Body of pancreas (tissue), 4 donors: ENCODE measurements around the gene CSF2. TPM values are rescaled to one million over a fixed set of nuclear protein-coding genes. Genes with fewer than 3 reads are reported as not detected.

Source experiments
- ATAC-seq: fragments of 150-250 bp; one replicate; pipeline ENCODE4 v1.9.1; 2016
- DNase-seq, 4 donors: peaks; one replicate each; pipeline ENCODE4 v3.0.0-alpha.2; 2019
- H3K27ac ChIP-seq, 4 donors: fragments of 200-600 bp; sonication (generic); 1 replicate in 3 of 4; 2 replicates in 1 of 4; pipeline versions ENCODE4 v1.5.1 to v1.6.1; 2016 to 2019; ENCODE audit warnings: mild to moderate bottlenecking in 1 of 4, mixed read lengths in 1 of 4, moderate library complexity in 1 of 4
- H3K27me3 ChIP-seq, 2 donors: fragments of 200-600 bp; sonication (generic); one replicate each; pipeline ENCODE4 v1.6.0; 2016; ENCODE audit warnings: mild to moderate bottlenecking in 1 of 2
- H3K36me3 ChIP-seq, 2 donors: fragments of 200-600 bp; sonication (generic); replicated peaks in 1 of 2; 2 replicates each; pipeline ENCODE4 v1.5.1; 2016; ENCODE audit warnings: low read depth in 2 of 2; ENCODE audit not compliant: insufficient read depth in 1 of 2
- H3K4me1 ChIP-seq: fragments of 200-600 bp; sonication (generic); one replicate; pipeline ENCODE4 v1.6.0; 2016
- H3K4me3 ChIP-seq, 2 donors: fragments of 200-600 bp; sonication (generic); 1 replicate in 1 of 2; 2 replicates in 1 of 2; pipeline ENCODE4 v1.5.1; 2016 to 2019
- H3K9me3 ChIP-seq, 3 donors: fragments of 200-600 bp; sonication (generic); 1 replicate in 2 of 3; 2 replicates in 1 of 3; pipeline ENCODE4 v1.5.1; 2016
- CTCF ChIP-seq, 7 experiments: fragments of 450-650 bp in 4 of 7; fragments of 200-600 bp in 3 of 7; sonication (generic) in 3 of 7; IDR thresholded peaks; one replicate each; pipeline ENCODE4 v1.5.1; 2016 to 2019; ENCODE audit warnings: antibody characterized with exemption in 7 of 7
- POLR2A ChIP-seq, 3 donors: fragments of 450-650 bp; IDR thresholded peaks; one replicate each; pipeline ENCODE4 v1.6.1; 2016; ENCODE audit warnings: antibody characterized with exemption in 3 of 3, mild to moderate bottlenecking in 2 of 3
- WGBS, 2 donors: methylation state at CpG; one replicate each; pipeline ENCODE4 v1.1.5; 2017; 5-methylcytosine and 5-hydroxymethylcytosine counted together
- intact Hi-C: fragments of 100-400 bp; cut with DNase I; formaldehyde crosslinking; loops from one replicate; pipeline ENCODE4 v1.15.1; 2023
- total RNA-seq, 2 donors: library from RNA; depleted of rRNA; stranded (reverse); fragments of >200 nt; gene quantifications; one replicate each; pipeline ENCODE4 v1.1.0, GENCODE V29; 2016

Gene CSF2
- total RNA-seq, 2 donors from 2014 or later, result not detected

DNA sequence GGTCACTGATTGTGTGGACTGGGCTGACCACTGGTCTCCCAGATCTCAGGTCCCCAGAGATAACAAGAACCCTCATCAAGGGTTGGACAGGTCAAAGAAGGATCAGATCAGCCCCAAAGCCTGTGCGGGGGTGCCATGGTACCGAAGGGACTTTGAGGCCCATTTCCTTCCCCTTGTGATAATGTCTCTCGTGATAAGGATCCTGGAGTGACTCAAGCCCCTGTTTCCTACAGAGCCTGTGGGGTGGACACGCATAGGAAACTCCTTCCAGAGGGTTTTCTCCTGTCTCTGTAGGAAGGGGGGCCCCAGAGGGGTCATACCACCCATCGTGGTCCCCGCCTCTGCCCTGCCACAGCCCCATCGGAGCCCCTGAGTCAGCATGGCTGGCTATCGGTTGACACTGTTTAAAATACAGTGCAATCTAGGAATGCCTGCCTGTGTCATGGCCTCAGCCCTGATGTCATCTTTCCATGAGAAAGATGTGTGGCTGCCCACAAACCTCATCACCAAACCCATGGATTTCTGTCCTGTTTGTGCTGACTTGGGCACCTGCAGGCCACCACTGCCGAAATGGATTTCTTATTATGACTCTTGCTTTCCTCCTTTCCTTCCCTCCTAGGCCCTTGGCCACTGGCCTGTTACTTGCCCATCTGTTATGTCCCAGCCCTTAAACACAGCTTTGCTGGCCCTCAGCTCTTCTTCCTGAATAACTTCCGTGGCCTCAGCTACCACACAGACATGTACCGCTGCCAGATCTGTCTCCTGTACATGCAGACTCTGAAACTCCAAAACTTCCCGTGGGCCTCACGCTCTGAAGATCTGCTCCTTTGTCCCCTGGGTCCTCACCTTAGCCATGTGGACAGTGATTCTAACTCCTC, 2.9 kb upstream of the CSF2 start:
- H3K36me3 ChIP-seq, result no peaks in the 10 kb centered on the region
- TF ChIP-seq CTCF (IDR thresholded peaks at IDR 0.05) (no peak), POLR2A (IDR thresholded peaks at IDR 0.05) (no peak)
- H3K9me3 ChIP-seq, result no peaks in the 10 kb centered on the region
- no peaks in the 10 kb centered on the region for H3K27me3 ChIP-seq
- intact Hi-C loops, result no loop called here
- peaks cover 8% of the 10 kb centered on the region for H3K4me1 ChIP-seq
- no peak overlapping the region for H3K4me3 ChIP-seq
- ATAC-seq (no peak), DNase-seq (no peak)
- 73 to 85% methylated on average over 13 of the region's 13 CpGs for WGBS, 2 donors
- no peak overlapping the region for H3K27ac ChIP-seq

DNA sequence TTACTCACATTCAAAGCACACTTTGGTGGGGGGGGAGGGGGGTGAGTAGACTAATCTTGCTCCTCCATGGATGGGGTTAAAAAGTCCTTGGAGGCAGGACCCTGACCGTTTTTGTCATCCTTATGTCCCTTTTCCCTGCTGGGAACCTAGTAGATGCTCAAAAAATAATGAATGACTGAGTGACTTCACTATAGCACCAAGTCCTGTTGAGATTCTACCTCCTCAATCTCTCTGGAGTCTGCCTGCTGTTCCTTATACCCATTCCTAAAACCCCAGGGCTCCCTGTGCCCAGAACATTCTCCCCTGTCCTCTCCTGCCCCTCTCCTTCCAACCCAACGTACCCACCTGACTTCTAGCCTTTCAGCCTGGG, 2.3 kb upstream of the CSF2 start:
- DNase-seq (no peak), ATAC-seq (no peak)
- intact Hi-C loops, result no loop called here
- WGBS, 2 donors, result 62 to 67% methylated on average over 2 of the region's 2 CpGs
- Histone ChIP-seq H3K36me3 (no peaks in the 10 kb centered on the region), H3K27me3 (no peaks in the 10 kb centered on the region), H3K4me3 (no peak overlapping the region), H3K4me1 (peaks cover 8% of the 10 kb centered on the region), H3K9me3 (no peaks in the 10 kb centered on the region), H3K27ac (no peak overlapping the region)
- TF ChIP-seq POLR2A (IDR thresholded peaks at IDR 0.05) (no peak), CTCF (IDR thresholded peaks at IDR 0.05) (no peak)

DNA sequence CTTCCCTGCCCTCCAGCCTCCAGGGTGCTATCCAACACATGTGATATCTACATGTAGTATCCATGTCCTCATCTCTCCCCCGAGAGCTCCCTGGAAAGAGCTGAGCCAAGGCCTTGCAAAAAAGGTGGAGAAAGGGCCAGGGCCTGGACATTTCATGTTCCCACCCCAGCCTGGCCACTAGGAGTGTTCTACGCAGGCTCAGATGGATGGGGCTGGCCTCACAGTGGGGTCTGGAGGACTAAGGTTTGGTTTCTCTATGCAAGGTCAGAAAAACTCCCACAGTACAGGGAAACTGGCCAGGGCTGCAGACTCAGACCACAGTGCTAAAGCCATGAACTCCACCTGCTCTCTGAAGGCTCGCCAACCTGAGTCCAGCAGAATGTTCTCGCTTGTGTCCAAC, 1.5 kb upstream of the CSF2 start:
- TF ChIP-seq CTCF (IDR thresholded peaks at IDR 0.05) (no peak), POLR2A (IDR thresholded peaks at IDR 0.05) (no peak)
- intact Hi-C loops, result no loop called here
- ATAC-seq (no peak), DNase-seq (no peak)
- Histone ChIP-seq H3K9me3 (no peaks in the 10 kb centered on the region), H3K27ac (no peak overlapping the region), H3K4me1 (peaks cover 8% of the 10 kb centered on the region), H3K4me3 (no peak overlapping the region), H3K36me3 (no peaks in the 10 kb centered on the region), H3K27me3 (no peaks in the 10 kb centered on the region)
- WGBS, 2 donors, result 88 to 97% methylated on average over 3 to 4 of the region's 4 CpGs

DNA sequence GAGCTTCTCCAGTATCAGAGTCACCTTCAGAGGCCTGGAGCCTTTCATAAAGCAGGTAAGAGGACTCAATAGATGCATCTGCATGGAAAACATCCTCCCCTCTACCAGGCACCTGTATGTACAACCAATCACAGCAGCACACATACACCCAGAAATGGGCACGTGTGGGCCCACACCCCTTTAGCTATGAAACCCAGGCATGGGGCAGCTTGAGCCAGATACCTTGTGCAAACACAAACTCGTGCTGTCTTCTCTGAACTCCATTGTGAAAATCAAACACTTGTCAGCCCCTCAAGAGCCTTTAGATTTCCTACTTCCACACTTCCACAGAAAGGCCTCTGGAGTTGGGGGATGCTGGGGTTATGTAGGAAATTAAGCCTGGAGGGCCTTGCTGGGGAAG, 1.1 kb upstream of the CSF2 start:
- WGBS, 2 donors, result 32 to 46% methylated on average over 2 of the region's 2 CpGs
- Histone ChIP-seq H3K36me3 (no peaks in the 10 kb centered on the region), H3K4me3 (no peak overlapping the region), H3K4me1 (peaks cover 8% of the 10 kb centered on the region), H3K9me3 (no peaks in the 10 kb centered on the region), H3K27ac (no peak overlapping the region), H3K27me3 (no peaks in the 10 kb centered on the region)
- ATAC-seq (no peak), DNase-seq (no peak)
- TF ChIP-seq POLR2A (IDR thresholded peaks at IDR 0.05) (no peak), CTCF (IDR thresholded peaks at IDR 0.05) (no peak)
- intact Hi-C loops, result no loop called here
